Endothelial cell of umbilical vein (primary cell): ENCODE data around the gene GPR75. TPM values are rescaled to one million over a fixed set of nuclear protein-coding genes. Genes with fewer than 3 reads are reported as not detected.

ENCODE experiments used
- BruUV-seq: library from RNA; stranded (reverse); fragments of 400-500 nt; replicated peaks from 2 replicates; lab custom pipeline; 2021; lab: Mats Ljungman, UMichigan
- CTCF ChIA-PET: fragments of 300-600, 350-600 bp; sonication (Branson Sonifier 250); formaldehyde crosslinking; loops from one replicate; lab custom pipeline; 2021; ENCODE audit warnings: antibody characterized with exemption, inconsistent platforms; lab: Charles Lee
- POLR2A ChIA-PET: fragments of 300-600, 350-600 bp; sonication (Branson Sonifier 250); formaldehyde crosslinking; loops from one replicate; lab custom pipeline; 2021; ENCODE audit warnings: antibody characterized with exemption, inconsistent platforms; lab: Charles Lee
- DNase-seq: peaks from one replicate; pipeline ENCODE4 v3.0.0-alpha.2; 2011; ENCODE audit warnings: low read depth, low spot score
- FAIRE-seq: peaks from 2 replicates; lab custom pipeline; 2011; peaks lifted over from hg19 to GRCh38; lab: Jason Lieb, UNC
- H2AFZ ChIP-seq: 2 replicates; pipeline ENCODE4 v1.6.0; 2012; ENCODE audit warnings: low read depth, low read length, control low read depth, inconsistent platforms
- H3K27ac ChIP-seq: 2 replicates; pipeline ENCODE4 v1.5.1; 2011; ENCODE audit warnings: low read depth, mild to moderate bottlenecking, control low read depth, low read length, moderate library complexity; ENCODE audit not compliant: insufficient read depth
- H3K27me3 ChIP-seq, 2 experiments: 2 replicates each; pipeline versions ENCODE4 v1.6.0 to v1.6.1; 2011; ENCODE audit warnings: low read length in 2 of 2, mixed read lengths in 1 of 2; ENCODE audit not compliant: control insufficient read depth in 2 of 2, insufficient read depth in 2 of 2
- H3K36me3 ChIP-seq, 2 experiments: 2 replicates in 1 of 2; 3 replicates in 1 of 2; pipeline ENCODE4 v1.5.1; 2011; ENCODE audit warnings: low read length in 2 of 2, mild to moderate bottlenecking in 1 of 2, moderate library complexity in 1 of 2; ENCODE audit not compliant: control insufficient read depth in 2 of 2, insufficient read depth in 2 of 2; ENCODE audit errors: extremely low read depth in 1 of 2
- H3K4me1 ChIP-seq: 3 replicates; pipeline ENCODE4 v1.5.1; 2011; ENCODE audit warnings: mild to moderate bottlenecking, low read length; ENCODE audit not compliant: control insufficient read depth, insufficient read depth; ENCODE audit errors: extremely low read depth
- H3K4me2 ChIP-seq: 2 replicates; pipeline ENCODE4 v1.6.1; 2011; ENCODE audit warnings: low read length, control low read depth, mixed read lengths; ENCODE audit not compliant: insufficient read depth
- H3K4me3 ChIP-seq, 3 experiments: fragments of 200-600 bp in 1 of 3; sonication (generic), shearing (Covaris generic) in 1 of 3; replicated peaks in 1 of 3; 2 replicates each; pipeline ENCODE4 v1.5.1; 2011 to 2016; ENCODE audit warnings: control low read depth in 3 of 3, low read length in 3 of 3, mild to moderate bottlenecking in 2 of 3, inconsistent platforms in 1 of 3, low read depth in 1 of 3, moderate library complexity in 1 of 3; ENCODE audit not compliant: insufficient read depth in 1 of 3
- H3K79me2 ChIP-seq: 2 replicates; pipeline ENCODE4 v1.6.0; 2012; ENCODE audit warnings: low read length, inconsistent platforms; ENCODE audit not compliant: control insufficient read depth, insufficient read depth
- H3K9ac ChIP-seq: replicated peaks from 2 replicates; pipeline ENCODE3; 2011; ENCODE audit warnings: low read length, control low read depth; ENCODE audit not compliant: insufficient read depth; ENCODE audit errors: extremely low read depth
- H3K9me1 ChIP-seq: replicated peaks from 3 replicates; pipeline ENCODE4 v1.6.0; 2011; ENCODE audit warnings: mild to moderate bottlenecking, low read length; ENCODE audit not compliant: control insufficient read depth, insufficient read depth; ENCODE audit errors: extremely low read depth
- H3K9me3 ChIP-seq: replicated peaks from 2 replicates; pipeline ENCODE4 v1.5.1; 2012; ENCODE audit warnings: low read length, inconsistent platforms; ENCODE audit not compliant: control insufficient read depth, insufficient read depth
- H4K20me1 ChIP-seq: replicated peaks from 2 replicates; pipeline ENCODE3; 2011; ENCODE audit warnings: mild to moderate bottlenecking, low read length; ENCODE audit not compliant: control insufficient read depth, insufficient read depth; ENCODE audit errors: extremely low read depth
- CTCF ChIP-seq, 2 donors: IDR thresholded peaks; 1 replicate in 1 of 2; 2 replicates in 1 of 2; pipeline ENCODE4 v1.5.1; 2011; ENCODE audit warnings: low read length in 2 of 2, mild to moderate bottlenecking in 2 of 2, moderate library complexity in 2 of 2, control low read depth in 1 of 2, inconsistent platforms in 1 of 2, low read depth in 1 of 2; ENCODE audit not compliant: insufficient read depth in 1 of 2; ENCODE audit errors: extremely low read depth in 1 of 2
- EZH2 ChIP-seq: IDR thresholded peaks from 2 replicates; pipeline ENCODE4 v1.6.1; 2012; ENCODE audit warnings: borderline replicate concordance, low read depth, mild to moderate bottlenecking, moderate library complexity, low read length, inconsistent platforms; ENCODE audit not compliant: severe bottlenecking
- FOS ChIP-seq: IDR thresholded peaks from 2 replicates; pipeline ENCODE4 v1.6.1; 2011; ENCODE audit warnings: mild to moderate bottlenecking, low read length, moderate library complexity, borderline replicate concordance; ENCODE audit not compliant: insufficient read depth
- GATA2 ChIP-seq: IDR thresholded peaks from 2 replicates; pipeline ENCODE4 v1.7.0; 2011; ENCODE audit warnings: low read depth, mild to moderate bottlenecking, moderate library complexity, mixed read lengths, low read length; ENCODE audit not compliant: insufficient read length, insufficient read depth
- JUN ChIP-seq: IDR thresholded peaks from 2 replicates; pipeline ENCODE4 v1.6.1; 2011; ENCODE audit warnings: borderline replicate concordance, low read depth; ENCODE audit not compliant: insufficient read length, insufficient read depth
- MAX ChIP-seq: IDR thresholded peaks from 2 replicates; pipeline ENCODE4 v1.6.1; 2011; ENCODE audit not compliant: insufficient read depth, insufficient read length
- MYC ChIP-seq: IDR thresholded peaks from one replicate; pipeline ENCODE4 v1.6.1; 2011; ENCODE audit warnings: mild to moderate bottlenecking, low read depth, low read length
- POLR2A ChIP-seq: IDR thresholded peaks from 2 replicates; pipeline ENCODE4 v1.6.1; 2012; ENCODE audit warnings: low read depth, mild to moderate bottlenecking, control low read depth, low read length
- POLR2AphosphoS5 ChIP-seq: IDR thresholded peaks from 2 replicates; pipeline ENCODE4 v1.6.1; 2012; ENCODE audit warnings: low read depth, mild to moderate bottlenecking, control low read depth, low read length, moderate library complexity; ENCODE audit not compliant: insufficient read depth
- dilution Hi-C: fragments of 300-500 bp; cut with MboI; formaldehyde crosslinking; loops from one replicate; pipeline ENCODE4 v1.15.0; 2019; ENCODE audit warnings: low sequenced_read_pairs; ENCODE audit not compliant: extremely low pct_ligation_motif_present
- intact Hi-C: fragments of 100-400 bp; cut with micrococcal nuclease; formaldehyde crosslinking; loops from one replicate; pipeline ENCODE4 v1.10.0; 2022
- polyA plus RNA-seq, 4 experiments: library from polyadenylated mRNA; depleted of rRNA in 3 of 4; stranded (reverse) in 3 of 4; unstranded in 1 of 4; fragments of >200 nt; gene quantifications; 2 replicates each; pipeline versions ENCODE4 v1.2.1 to v1.2.3, GENCODE V29; 2011 to 2012; ENCODE audit warnings: missing spikeins in 1 of 4
- total RNA-seq: library from RNA; stranded (reverse); gene quantifications from 2 replicates; pipeline ENCODE4 v1.2.3, GENCODE V29; 2021

GPR75 gene
- total and polyA plus RNA-seq, 2 donors (not counting 3 experiments of a cell fraction or from before 2014, with no cell fraction given): 4.4 to 4.7 TPM

DNA sequence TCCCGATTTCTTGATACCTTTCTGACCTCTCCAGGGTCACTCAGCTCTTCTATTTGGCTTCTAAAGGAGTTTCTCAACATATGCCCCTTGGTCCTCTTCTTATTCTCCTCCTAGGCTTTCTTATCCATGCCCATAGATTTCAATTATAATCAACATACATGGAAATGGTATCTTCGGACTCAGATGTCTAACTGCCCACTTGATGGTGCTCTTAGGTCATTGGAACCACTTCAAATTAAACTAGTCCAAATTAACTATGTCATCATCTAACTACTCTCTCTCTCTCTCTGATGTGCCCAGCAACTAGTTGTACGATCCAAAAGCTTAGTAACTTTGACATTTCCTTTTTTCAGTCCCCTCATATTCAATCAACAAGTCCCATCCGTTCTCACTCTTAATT, 43.2 kb upstream of the GPR75 start:
- FAIRE-seq: no peak
- BruUV-seq: no TSS peak
- POLR2A ChIA-PET: no interaction called here

More for the DNA sequence above, 43.2 kb upstream of the GPR75 start:
- Histone ChIP-seq H3K27me3 (no peaks in the 10 kb centered on the region), H3K36me3 (peaks cover 16 to 33% of the 10 kb centered on the region in 2 experiments), H4K20me1 (no peaks in the 10 kb centered on the region), H3K9ac (no peak overlapping the region), H3K79me2 (no peaks in the 10 kb centered on the region), H2AFZ (no peak overlapping the region), H3K4me3 (no peak overlapping the region), H3K27ac (no peak overlapping the region), H3K9me3 (no peaks in the 10 kb centered on the region), H3K9me1 (no peaks in the 10 kb centered on the region), H3K4me2 (no peak overlapping the region), H3K4me1 (no peaks in the 10 kb centered on the region)
- intact Hi-C loops: no loop called here
- TF ChIP-seq CTCF (IDR thresholded peaks at IDR 0.05; ENCODE audit: extremely low read depth in 1 of 2, insufficient read depth in 1 of 2, low read depth in 1 of 2, low read length in 2 of 2) (no peak), EZH2 (no peak), FOS (no peak), POLR2A (no peak), GATA2 (no peak), MYC (no peak), JUN (no peak), MAX (no peak), POLR2AphosphoS5 (no peak)
- no peak for DNase-seq
- dilution Hi-C loops: no loop called here
- CTCF ChIA-PET: no interaction called here
